Cardiac muscle cell (in vitro differentiated cells and primary cell): ENCODE measurements around the gene QPCT. TPM values are rescaled to one million over a fixed set of nuclear protein-coding genes. Genes with fewer than 3 reads are reported as not detected.

Source experiments
- DNase-seq, 2 donors: peaks; one replicate each; pipeline versions ENCODE4 v3.0.0 to v3.0.0-alpha.2; 2010 to 2017; ENCODE audit warnings: low read depth in 1 of 2, low spot score in 1 of 2
- H3K27ac ChIP-seq: fragments of 200-600 bp; sonication (generic); 2 replicates; pipeline ENCODE4 v1.5.1; 2016
- H3K27me3 ChIP-seq: fragments of 200-600 bp; sonication (generic); 2 replicates; pipeline ENCODE4 v1.6.0; 2016; ENCODE audit warnings: control low read depth
- H3K36me3 ChIP-seq: fragments of 200-600 bp; sonication (generic); 2 replicates; pipeline ENCODE4 v1.5.1; 2016; ENCODE audit warnings: control low read depth
- H3K4me1 ChIP-seq: fragments of 200-600 bp; sonication (generic); 2 replicates; pipeline ENCODE4 v1.8.1; 2017; ENCODE audit warnings: low read depth, mild to moderate bottlenecking, mixed run types
- H3K4me3 ChIP-seq: fragments of 200-600 bp; sonication (generic); 2 replicates; pipeline ENCODE4 v1.5.1; 2016; ENCODE audit warnings: mild to moderate bottlenecking
- H3K9me3 ChIP-seq: fragments of 200-600 bp; sonication (generic); 2 replicates; pipeline ENCODE4 v1.5.1; 2017; ENCODE audit warnings: low read depth, mild to moderate bottlenecking, control low read depth
- CTCF ChIP-seq: IDR thresholded peaks from 2 replicates; pipeline ENCODE4 v1.5.1; 2012; ENCODE audit warnings: low read depth, mild to moderate bottlenecking, low read length
- polyA plus RNA-seq: library from polyadenylated mRNA; unstranded; fragments of >200 nt; fragmentation: Nextera tagmentation; extraction: Ambion mirVana; gene quantifications from 2 replicates; pipeline ENCODE4 v1.2.1, GENCODE V29; 2016
- total RNA-seq: library from RNA; depleted of rRNA; stranded (reverse); fragments of >200 nt; gene quantifications from 2 replicates; pipeline ENCODE4 v1.2.3, GENCODE V29; 2016

Gene QPCT
- total and polyA plus RNA-seq, 2 experiments from 2014 or later = 0.33 TPM; not detected in 1

- Histone ChIP-seq H3K36me3 (no peaks in the 10 kb centered on the region), H3K9me3 (no peaks in the 10 kb centered on the region), H3K4me1 (peaks cover 31% of the 10 kb centered on the region), H3K4me3 (no peak overlapping the region), H3K27ac (no peak overlapping the region), H3K27me3 (no peaks in the 10 kb centered on the region)
- no peak for TF ChIP-seq CTCF
- DNase-seq = no peak
These were observed 26.7 kb upstream of the QPCT start for GRCh38 chr2:37317746-37318145.

GRCh38 chr2:37318401-37318800 is 26.0 kb upstream of the QPCT start:
- peak overlapping the region; percentile 4 for H3K27ac ChIP-seq
- peak in 1 of 2 donors; percentile 76 for DNase-seq
- no peaks in the 10 kb centered on the region for H3K36me3 ChIP-seq

DNA sequence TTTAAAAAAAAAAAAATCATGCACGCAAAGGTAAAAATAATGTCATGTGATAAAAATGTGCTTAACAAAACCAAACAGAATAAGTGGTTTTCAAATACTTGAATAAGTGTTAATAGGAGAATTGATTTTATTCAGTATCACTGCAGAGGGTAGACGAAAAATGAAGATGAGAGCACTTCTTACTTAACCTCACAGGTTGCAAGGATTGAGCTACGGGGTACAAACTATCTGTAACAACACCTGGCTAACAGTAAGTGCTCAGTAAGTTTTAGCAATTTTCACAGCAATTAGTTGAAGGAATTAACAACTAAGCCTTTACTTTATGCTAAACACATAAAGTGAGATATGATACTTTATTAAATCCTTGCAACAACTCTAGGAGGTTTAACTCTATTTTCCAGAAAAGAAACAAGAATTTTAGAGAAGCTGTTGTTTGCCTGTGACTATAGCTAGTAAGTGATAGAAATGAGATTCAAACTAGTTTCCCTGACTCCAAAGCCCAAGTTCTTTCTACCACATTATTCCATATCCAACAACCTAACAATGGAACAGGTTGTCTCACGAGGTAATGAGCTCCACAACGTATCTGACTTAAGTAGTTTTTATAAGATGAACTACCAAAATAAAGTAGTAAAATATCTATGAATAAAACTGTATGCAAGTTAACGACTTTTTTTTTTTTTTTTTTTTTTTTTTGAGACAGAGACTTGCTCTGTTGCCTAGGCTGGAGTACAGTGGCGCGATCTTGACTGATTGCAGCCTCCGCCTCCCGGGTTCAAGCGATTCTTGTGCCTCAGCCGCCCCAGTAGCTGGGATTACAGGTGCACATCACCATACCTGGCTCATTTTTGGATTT is 24.4 kb upstream of the QPCT start:
- H3K9me3 ChIP-seq = no peaks in the 10 kb centered on the region
- DNase-seq = no peak
- no peaks in the 10 kb centered on the region for H3K27me3 ChIP-seq
- peaks cover 34% of the 10 kb centered on the region for H3K4me1 ChIP-seq
- no peaks in the 10 kb centered on the region for H3K36me3 ChIP-seq
- H3K4me3 ChIP-seq = no peak overlapping the region
- H3K27ac ChIP-seq = no peak overlapping the region
- TF ChIP-seq CTCF = no peak

More at GRCh38 chr2:37318401-37318800, 26.0 kb upstream of the QPCT start:
- Histone ChIP-seq H3K4me3 (no peak overlapping the region), H3K27me3 (no peaks in the 10 kb centered on the region), H3K4me1 (peaks cover 35% of the 10 kb centered on the region), H3K9me3 (no peaks in the 10 kb centered on the region)
- no peak for TF ChIP-seq CTCF

DNA sequence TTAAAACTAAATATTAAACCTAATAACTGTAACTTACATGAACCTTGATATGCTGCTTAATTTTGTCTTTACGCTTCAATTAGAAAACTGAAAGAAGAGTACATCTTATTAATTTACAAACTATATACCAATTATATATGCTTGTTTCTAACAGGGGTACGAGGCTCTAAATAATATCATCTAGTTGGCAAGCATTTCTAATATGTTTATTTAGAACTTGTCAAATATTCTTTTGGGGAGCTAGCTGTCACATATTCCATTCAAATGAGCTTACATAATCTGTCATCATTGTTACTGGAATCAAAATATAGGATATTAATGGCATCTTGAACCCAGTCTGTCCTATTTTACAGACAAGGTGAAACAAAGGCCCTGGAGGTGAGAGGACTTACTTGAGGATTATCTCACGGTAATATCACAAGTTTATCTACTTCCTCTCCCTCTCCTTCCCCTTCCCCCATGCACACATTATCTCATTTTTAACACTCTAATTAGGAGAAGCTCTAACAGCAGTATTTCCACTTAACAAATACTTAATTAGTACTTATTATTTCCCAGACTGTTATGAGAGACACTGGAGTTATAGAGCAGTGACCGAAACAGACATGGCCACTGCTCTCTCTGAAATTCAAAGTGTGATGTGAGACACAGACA is 23.3 kb upstream of the QPCT start:
- TF ChIP-seq CTCF = no peak
- no peak for DNase-seq
- H3K4me1 ChIP-seq = peaks cover 32% of the 10 kb centered on the region
- no peaks in the 10 kb centered on the region for H3K9me3 ChIP-seq
- no peak overlapping the region for H3K4me3 ChIP-seq
- no peak overlapping the region for H3K27ac ChIP-seq
- H3K27me3 ChIP-seq = no peaks in the 10 kb centered on the region
- no peaks in the 10 kb centered on the region for H3K36me3 ChIP-seq

GRCh38 chr2:37322368-37322767 is 22.1 kb upstream of the QPCT start:
- Histone ChIP-seq H3K27me3 (no peaks in the 10 kb centered on the region), H3K4me3 (no peak overlapping the region), H3K9me3 (no peaks in the 10 kb centered on the region), H3K27ac (no peak overlapping the region), H3K36me3 (no peaks in the 10 kb centered on the region), H3K4me1 (peaks cover 39% of the 10 kb centered on the region)
- DNase-seq = peak in 1 of 2 donors; percentile 69
- TF ChIP-seq CTCF = no peak
